HUES6 (cell line): ENCODE measurements around the gene NFYC.
"Not testable (repeated sequence)": the region's sequence is repeated elsewhere in the genome, so short reads cannot be mapped to it uniquely, and the experiment has no call there.

Experiments
- H3K27ac ChIP-seq: 2 replicates; pipeline ENCODE4 v1.7.0; 2013; ENCODE audit warnings: low read depth, mild to moderate bottlenecking, low read length, inconsistent platforms
- H3K27me3 ChIP-seq: 2 replicates; pipeline ENCODE4 v1.6.1; 2013; ENCODE audit warnings: low read length; ENCODE audit not compliant: control insufficient read depth, insufficient read depth
- H3K36me3 ChIP-seq: 2 replicates; pipeline ENCODE4 v1.6.1; 2013; ENCODE audit warnings: low read length; ENCODE audit not compliant: control insufficient read depth, insufficient read depth
- H3K4me1 ChIP-seq: 2 replicates; pipeline ENCODE4 v1.6.1; 2013; ENCODE audit warnings: low read length; ENCODE audit not compliant: control insufficient read depth, insufficient read depth
- H3K4me3 ChIP-seq: 2 replicates; pipeline ENCODE4 v1.5.1; 2013; ENCODE audit warnings: low read depth, low read length
- H3K9ac ChIP-seq: one replicate; pipeline ENCODE4 v1.6.1; 2013; ENCODE audit warnings: mild to moderate bottlenecking, low read length
- H3K9me3 ChIP-seq: 2 replicates; pipeline ENCODE4 v1.6.1; 2013; ENCODE audit warnings: low read depth, low read length; ENCODE audit not compliant: control insufficient read depth, insufficient read depth

The NFYC gene

GRCh38 chr1:40720493-40720892, 29.0 kb downstream of the NFYC start:
- Histone ChIP-seq H3K36me3 (no peaks in the 10 kb centered on the region; the same call in none of the 2 replicates), H3K9ac (no peak overlapping the region), H3K27ac (no peak overlapping the region), H3K27me3 (no peaks in the 10 kb centered on the region), H3K4me1 (no peaks in the 10 kb centered on the region), H3K9me3 (no peaks in the 10 kb centered on the region), H3K4me3 (no peak overlapping the region)

- H3K4me1 ChIP-seq: no peaks in the 10 kb centered on the region
Observed at GRCh38 chr1:40722622-40723021, 31.1 kb downstream of the NFYC start.

DNA sequence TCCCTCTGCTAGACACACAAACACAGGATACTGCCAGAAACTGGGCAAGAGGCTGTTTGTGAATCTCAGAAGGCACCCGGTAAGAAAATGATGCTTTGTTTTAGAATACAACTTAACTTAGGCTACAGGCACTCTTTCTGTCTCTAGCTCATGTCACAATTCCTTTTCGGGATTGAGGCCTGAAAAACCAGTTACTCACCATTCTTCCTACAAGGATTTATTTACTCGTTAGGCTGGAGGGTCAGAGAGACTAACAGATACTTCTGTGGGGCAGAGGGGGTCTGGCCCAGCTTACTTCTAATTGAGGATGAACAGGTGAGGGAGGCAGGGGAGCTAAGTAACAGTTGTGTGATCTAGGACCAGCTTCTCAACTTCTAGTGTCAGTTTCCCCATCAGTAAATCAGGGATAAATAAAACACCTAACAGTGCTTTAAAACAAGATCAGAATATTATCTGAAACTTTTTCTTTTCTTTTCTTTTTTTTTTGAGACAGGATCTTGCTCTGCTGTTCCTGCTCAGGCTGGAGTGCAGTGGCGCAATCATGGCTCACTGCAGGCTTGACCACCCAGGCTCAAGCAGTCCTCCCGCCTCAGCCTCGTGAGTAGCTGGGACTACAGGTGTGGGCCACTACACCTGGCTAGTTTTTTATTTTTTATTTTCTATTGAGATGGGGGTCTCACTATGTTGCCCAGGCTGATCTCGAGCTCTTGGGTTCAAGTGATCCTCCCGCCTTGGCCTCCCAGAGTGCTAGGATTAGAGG, 31.9 kb downstream of the NFYC start:
- Histone ChIP-seq H3K4me1 (no peaks in the 10 kb centered on the region), H3K27me3 (no peaks in the 10 kb centered on the region), H3K9ac (no peak overlapping the region), H3K36me3 (no peaks in the 10 kb centered on the region; the same call in none of the 2 replicates), H3K27ac (no peak overlapping the region), H3K9me3 (no peaks in the 10 kb centered on the region), H3K4me3 (no peak overlapping the region)

More at GRCh38 chr1:40722622-40723021, 31.1 kb downstream of the NFYC start:
- H3K27ac ChIP-seq: no peak overlapping the region
- H3K9me3 ChIP-seq: no peaks in the 10 kb centered on the region
- no peaks in the 10 kb centered on the region for H3K27me3 ChIP-seq
- no peak overlapping the region for H3K9ac ChIP-seq
- H3K4me3 ChIP-seq: no peak overlapping the region
- no peaks in the 10 kb centered on the region; the same call in none of the 2 replicates for H3K36me3 ChIP-seq

DNA sequence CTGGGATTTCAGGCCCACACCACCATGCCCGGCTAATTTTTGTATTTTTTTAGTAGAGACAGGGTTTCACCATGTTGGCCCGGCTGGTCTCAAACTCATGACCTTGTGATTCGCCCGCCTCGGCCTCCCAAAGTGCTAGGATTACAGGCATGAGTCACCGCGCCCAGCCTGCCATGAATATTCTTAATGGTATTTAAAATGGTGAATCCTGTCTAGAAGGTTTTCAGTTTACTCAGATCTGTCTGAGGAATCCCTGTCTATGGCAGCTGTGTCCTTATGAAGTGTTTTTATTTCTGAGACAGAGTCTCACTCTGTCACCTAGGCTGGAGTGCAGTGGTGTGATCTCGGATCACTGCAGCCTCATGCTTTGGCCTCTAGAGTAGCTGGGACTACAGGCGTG, 36.2 kb downstream of the NFYC start:
- not testable (repeated sequence) for H3K4me1 ChIP-seq, H3K36me3 ChIP-seq, H3K4me3 ChIP-seq, H3K27ac ChIP-seq, H3K9ac ChIP-seq, H3K27me3 ChIP-seq, H3K9me3 ChIP-seq

DNA sequence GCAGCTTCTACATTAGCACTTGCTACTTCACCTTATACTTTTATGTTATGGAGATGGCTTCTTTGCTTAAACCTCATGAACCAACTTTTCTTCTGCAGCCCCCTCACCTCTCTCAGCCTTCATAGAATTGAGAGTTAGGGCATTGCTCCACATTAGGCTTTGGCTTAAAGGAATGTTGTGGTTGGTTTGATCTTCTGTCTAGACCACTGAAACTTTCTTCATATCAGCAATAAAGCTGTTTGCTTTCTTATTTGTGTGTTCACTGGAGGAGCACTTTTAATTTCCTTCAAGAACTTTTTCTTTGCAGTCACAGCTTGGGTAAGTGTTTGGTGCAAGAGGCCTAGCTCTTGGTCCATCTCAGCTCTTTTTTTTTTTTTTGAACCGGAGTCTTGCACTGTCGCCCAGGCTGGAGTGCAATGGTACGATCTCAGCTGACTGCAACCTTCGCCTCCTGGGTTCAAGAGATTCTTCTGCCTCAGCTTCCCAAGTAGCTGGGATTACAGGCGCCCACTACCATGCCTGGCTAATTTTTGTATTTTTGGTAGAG, 37.9 kb downstream of the NFYC start:
- peaks cover 11% of the 10 kb centered on the region for H3K4me1 ChIP-seq
- H3K27ac ChIP-seq, H3K36me3 ChIP-seq, H3K27me3 ChIP-seq, H3K9ac ChIP-seq, H3K9me3 ChIP-seq, H3K4me3 ChIP-seq: not testable (repeated sequence)

DNA sequence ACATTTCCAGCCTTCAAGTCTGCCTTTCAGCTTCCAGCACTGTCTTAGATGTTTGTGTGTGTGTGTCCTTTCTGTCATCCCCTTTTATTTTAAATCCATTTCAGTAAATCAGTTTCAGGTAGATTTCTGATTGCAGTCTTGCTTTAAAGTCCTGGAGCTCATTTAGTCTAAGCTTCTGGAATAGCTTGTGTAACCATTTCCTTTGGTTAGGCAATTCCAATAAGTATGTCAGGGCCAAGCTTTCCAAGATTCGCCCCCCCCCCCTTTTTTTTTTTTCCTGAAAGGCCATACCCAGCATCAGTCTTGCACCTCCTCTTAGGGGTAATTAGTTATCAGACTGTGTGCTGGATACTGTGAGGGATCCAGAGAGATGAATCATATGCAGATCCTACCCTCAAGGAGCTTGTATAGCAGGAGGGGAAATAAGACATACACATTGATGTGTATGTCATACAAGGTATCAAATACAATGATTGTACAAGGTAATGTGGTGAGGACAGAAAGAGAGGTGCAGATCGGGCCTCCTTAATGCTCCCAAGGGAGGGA, 41.3 kb downstream of the NFYC start:
- Histone ChIP-seq H3K4me1 (peaks cover 14% of the 10 kb centered on the region), H3K4me3 (no peak overlapping the region), H3K27me3 (no peaks in the 10 kb centered on the region), H3K9ac (no peak overlapping the region), H3K9me3 (no peaks in the 10 kb centered on the region), H3K27ac (0 out of 2 replicates have a peak overlapping the region, but pooled peaks have one; percentile 41), H3K36me3 (peaks cover 4% of the 10 kb centered on the region; the same call in 1 of the 2 replicates)

GRCh38 chr1:40734882-40735628, 43.6 kb downstream of the NFYC start:
- Histone ChIP-seq H3K9ac (no peak overlapping the region), H3K4me1 (peaks cover 14% of the 10 kb centered on the region)

GRCh38 chr1:40736085-40736531, 44.6 kb downstream of the NFYC start:
- no peak overlapping the region for H3K27ac ChIP-seq

More at GRCh38 chr1:40734882-40735628, 43.6 kb downstream of the NFYC start:
- peaks cover 20% of the 10 kb centered on the region for H3K36me3 ChIP-seq
- H3K9me3 ChIP-seq: no peaks in the 10 kb centered on the region
- H3K27me3 ChIP-seq: no peaks in the 10 kb centered on the region
- no peak overlapping the region for H3K27ac ChIP-seq
- no peak overlapping the region for H3K4me3 ChIP-seq

DNA sequence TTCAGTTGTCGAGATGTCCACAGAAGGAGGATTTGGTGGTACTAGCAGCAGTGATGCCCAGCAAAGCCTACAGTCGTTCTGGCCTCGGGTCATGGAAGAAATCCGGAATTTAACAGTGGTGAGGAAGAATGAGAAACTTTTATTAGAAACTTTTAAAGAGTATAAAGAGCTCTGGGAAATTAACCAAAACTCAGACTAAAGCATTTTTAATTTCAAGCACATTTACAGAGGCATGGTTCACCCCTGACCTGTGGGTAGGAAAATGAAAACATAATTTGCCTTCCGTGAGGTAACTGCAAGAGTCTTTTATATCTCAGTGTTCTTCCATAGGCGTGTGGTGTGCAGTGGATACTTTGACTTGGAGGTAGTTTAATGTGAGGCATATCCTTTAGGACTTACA, 47.3 kb downstream of the NFYC start:
- no peaks in the 10 kb centered on the region for H3K27me3 ChIP-seq
- H3K4me1 ChIP-seq: 0 out of 2 replicates have a peak, but pooled peaks cover 3% of the 10 kb centered on the region
- peaks cover 47% of the 10 kb centered on the region for H3K36me3 ChIP-seq
- no peaks in the 10 kb centered on the region for H3K9me3 ChIP-seq
- H3K27ac ChIP-seq: no peak overlapping the region
- H3K9ac ChIP-seq: no peak overlapping the region
- H3K4me3 ChIP-seq: no peak overlapping the region

More at GRCh38 chr1:40736085-40736531, 44.6 kb downstream of the NFYC start:
- H3K9me3 ChIP-seq: no peaks in the 10 kb centered on the region
- no peak overlapping the region for H3K9ac ChIP-seq
- no peaks in the 10 kb centered on the region for H3K27me3 ChIP-seq
- H3K4me3 ChIP-seq: no peak overlapping the region
- peaks cover 26% of the 10 kb centered on the region for H3K36me3 ChIP-seq
- peaks cover 14% of the 10 kb centered on the region for H3K4me1 ChIP-seq

DNA sequence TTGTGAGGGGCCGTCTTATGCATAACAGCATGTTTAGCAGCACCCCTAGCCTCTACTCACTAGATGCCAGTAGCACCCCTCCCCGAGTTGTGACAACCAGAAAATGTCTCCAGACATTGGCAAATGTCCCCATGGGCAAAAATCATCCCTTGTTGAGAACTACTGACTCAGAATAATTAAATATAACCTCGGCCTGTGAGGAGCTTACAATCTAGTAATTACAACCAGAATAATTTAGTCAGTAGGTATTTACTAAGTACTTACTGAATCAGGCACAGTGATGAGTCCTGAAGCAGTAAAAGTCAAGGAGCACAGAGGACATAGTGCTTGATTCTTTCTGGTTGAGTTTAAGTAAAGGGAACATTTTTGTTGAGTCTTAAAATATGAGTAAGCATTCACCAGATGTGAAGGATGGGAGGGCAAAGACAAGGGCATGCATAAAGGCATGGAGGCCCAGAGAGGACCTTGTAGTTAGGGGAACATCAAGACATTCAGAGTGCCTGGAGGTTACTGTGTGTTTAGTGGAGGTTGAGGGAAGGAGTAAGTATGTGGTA, 48.0 kb downstream of the NFYC start:
- H3K27me3 ChIP-seq: no peaks in the 10 kb centered on the region
- H3K9ac ChIP-seq: no peak overlapping the region
- H3K4me3 ChIP-seq: no peak overlapping the region
- H3K9me3 ChIP-seq: no peaks in the 10 kb centered on the region
- H3K4me1 ChIP-seq: 0 out of 2 replicates have a peak, but pooled peaks cover 3% of the 10 kb centered on the region
- H3K27ac ChIP-seq: no peak overlapping the region
- H3K36me3 ChIP-seq: peaks cover 47% of the 10 kb centered on the region
